PC-9 (cell line): ENCODE measurements around the gene RAP1GAP2.

Experiments
- CTCF ChIP-seq: fragments of 200-600 bp; sonication (generic); conservative IDR thresholded peaks from 2 replicates; pipeline ENCODE4 v1.6.1; 2017; ENCODE audit warnings: mixed run types, antibody characterized with exemption, mild to moderate bottlenecking, moderate library complexity
- EZH2 ChIP-seq: fragments of 200-600 bp; sonication (generic); IDR thresholded peaks from 2 replicates; pipeline ENCODE4 v1.8.0; 2017; ENCODE audit warnings: antibody characterized with exemption, low read depth

- no peak for TF ChIP-seq CTCF
- no peak for TF ChIP-seq EZH2
Measured at GRCh38 chr17:2996810-2997670, 200.8 kb downstream of the RAP1GAP2 start.
